Epithelial cell of proximal tubule (primary cell): ENCODE results near the gene ZFPM1. TPM values are rescaled to one million over a fixed set of nuclear protein-coding genes. Genes with fewer than 3 reads are reported as not detected.

Experiments used
- DNase-seq: peaks from one replicate; pipeline ENCODE4 v3.0.0-alpha.2; 2011; ENCODE audit warnings: low read depth
- H3K4me3 ChIP-seq: 2 replicates; pipeline ENCODE4 v1.5.1; 2011; ENCODE audit warnings: low read depth, mild to moderate bottlenecking, low read length
- CTCF ChIP-seq: conservative IDR thresholded peaks from 2 replicates; pipeline ENCODE4 v1.5.1; 2012; ENCODE audit warnings: low read depth, mild to moderate bottlenecking, low read length
- total RNA-seq: library from RNA; depleted of rRNA; stranded (reverse); fragments of >200 nt; gene quantifications from 2 replicates; pipeline ENCODE4 v1.2.3, GENCODE V29; 2015

The ZFPM1 gene
- total RNA-seq, 1 donor from 2014 or later, result 5.7 TPM

- TF ChIP-seq CTCF, result no peak
- peak overlapping the region; percentile 37 for H3K4me3 ChIP-seq
- DNase-seq, result no peak
Measured at GRCh38 chr16:88430185-88430523, 22.9 kb upstream of the ZFPM1 start.

GRCh38 chr16:88430524-88431446 lies 22.3 kb upstream of the ZFPM1 start:
- TF ChIP-seq CTCF, result no peak
- DNase-seq, result no peak
- peak overlapping the region; percentile 37 for H3K4me3 ChIP-seq

- no peak overlapping the region for H3K4me3 ChIP-seq
- TF ChIP-seq CTCF, result no peak
- DNase-seq, result no peak
Measured at GRCh38 chr16:88431651-88432050, 21.4 kb upstream of the ZFPM1 start.

GRCh38 chr16:88432174-88432573 lies 20.9 kb upstream of the ZFPM1 start:
- no peak overlapping the region for H3K4me3 ChIP-seq
- DNase-seq, result no peak
- no peak for TF ChIP-seq CTCF

GRCh38 chr16:88432753-88433152 lies 20.3 kb upstream of the ZFPM1 start:
- DNase-seq, result no peak
- no peak for TF ChIP-seq CTCF
- no peak overlapping the region for H3K4me3 ChIP-seq

GRCh38 chr16:88433632-88434352 lies 19.3 kb upstream of the ZFPM1 start:
- no peak for DNase-seq
- no peak for TF ChIP-seq CTCF

More at GRCh38 chr16:88433632-88434352, 19.3 kb upstream of the ZFPM1 start:
- no peak overlapping the region for H3K4me3 ChIP-seq
